Upper lobe of right lung (tissue), 1 donor: ENCODE data around the gene PTGES2. TPM values are rescaled to one million over a fixed set of nuclear protein-coding genes. Genes with fewer than 3 reads are reported as not detected.
A peak's percentile ranks its signal among the peaks of the same experiment; 100 is the strongest.

ENCODE experiments used
- ATAC-seq: fragments of 200-7000 bp; cut with Tn5 transposase; one replicate; pipeline ENCODE4 v1.9.1; 2020; ENCODE audit warnings: mild to moderate bottlenecking, moderate library complexity
- DNase-seq: peaks from one replicate; pipeline ENCODE4 v3.0.0-alpha.2; 2020
- H3K27ac ChIP-seq: fragments of 200-600 bp; one replicate; pipeline ENCODE4 v1.8.0; 2022
- H3K27me3 ChIP-seq: fragments of 200-600 bp; one replicate; pipeline ENCODE4 v1.8.0; 2022; ENCODE audit warnings: mild to moderate bottlenecking
- H3K36me3 ChIP-seq: fragments of 200-600 bp; one replicate; pipeline ENCODE4 v1.8.0; 2022
- H3K4me1 ChIP-seq: fragments of 200-600 bp; one replicate; pipeline ENCODE4 v1.8.0; 2022
- H3K4me3 ChIP-seq: fragments of 200-600 bp; one replicate; pipeline ENCODE4 v1.8.0; 2022; ENCODE audit warnings: mild to moderate bottlenecking
- H3K9me3 ChIP-seq: fragments of 200-600 bp; one replicate; pipeline ENCODE4 v1.8.0; 2022
- intact Hi-C: fragments of 100-400 bp; cut with DNase I; formaldehyde crosslinking; loops from one replicate; pipeline ENCODE4 v1.11.0; 2022
- total RNA-seq: library from RNA; stranded (reverse); fragmentation: NEBNext Ultra II Directional; extraction: Animal tissue kit (Norgen Biotek cat#: 25700); gene quantifications from one replicate; pipeline ENCODE4 v1.2.1, GENCODE V29; 2021
- TF ChIP-seq, protein P1 (sequence below): fragments of 200-600 bp; IDR thresholded peaks from one replicate; pipeline ENCODE4 v1.8.0; 2022; ENCODE audit warnings: antibody characterized with exemption
- donor health status: DM: no; HTN: yes; CAD: no; lungs with severe emphysema.

The PTGES2 gene
- total RNA-seq, 1 donor from 2014 or later, result 35.1 TPM

DNA sequence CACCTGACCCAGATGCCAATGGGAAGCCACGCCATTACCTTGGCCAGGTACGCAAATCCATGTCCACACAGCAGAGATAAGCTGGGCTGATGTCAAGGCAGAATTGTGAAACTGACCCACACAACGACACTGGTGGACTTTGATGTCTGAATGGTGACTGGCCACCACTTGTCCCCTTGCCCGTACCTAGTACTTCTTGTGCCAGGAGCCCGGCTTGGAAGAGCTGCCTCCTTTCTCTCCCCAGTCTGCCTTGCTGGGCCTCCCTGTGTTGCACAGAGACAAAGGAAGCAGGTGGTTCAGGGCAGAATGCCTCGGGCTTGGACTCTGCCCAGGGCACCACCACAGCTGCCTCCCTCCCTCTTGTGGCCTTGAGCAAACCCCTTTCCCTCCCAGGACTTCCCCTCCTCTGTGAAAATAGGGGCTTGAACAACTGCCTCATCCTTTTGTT is 23.3 kb downstream of the PTGES2 start:
- no peak for DNase-seq
- Histone ChIP-seq H3K27me3 (no peaks in the 10 kb centered on the region), H3K27ac (no peak overlapping the region), H3K4me3 (no peak overlapping the region), H3K4me1 (peaks cover 45% of the 10 kb centered on the region), H3K9me3 (no peaks in the 10 kb centered on the region), H3K36me3 (peaks cover 85% of the 10 kb centered on the region)
- ATAC-seq, result no peak
- TF ChIP-seq, protein P1, sequence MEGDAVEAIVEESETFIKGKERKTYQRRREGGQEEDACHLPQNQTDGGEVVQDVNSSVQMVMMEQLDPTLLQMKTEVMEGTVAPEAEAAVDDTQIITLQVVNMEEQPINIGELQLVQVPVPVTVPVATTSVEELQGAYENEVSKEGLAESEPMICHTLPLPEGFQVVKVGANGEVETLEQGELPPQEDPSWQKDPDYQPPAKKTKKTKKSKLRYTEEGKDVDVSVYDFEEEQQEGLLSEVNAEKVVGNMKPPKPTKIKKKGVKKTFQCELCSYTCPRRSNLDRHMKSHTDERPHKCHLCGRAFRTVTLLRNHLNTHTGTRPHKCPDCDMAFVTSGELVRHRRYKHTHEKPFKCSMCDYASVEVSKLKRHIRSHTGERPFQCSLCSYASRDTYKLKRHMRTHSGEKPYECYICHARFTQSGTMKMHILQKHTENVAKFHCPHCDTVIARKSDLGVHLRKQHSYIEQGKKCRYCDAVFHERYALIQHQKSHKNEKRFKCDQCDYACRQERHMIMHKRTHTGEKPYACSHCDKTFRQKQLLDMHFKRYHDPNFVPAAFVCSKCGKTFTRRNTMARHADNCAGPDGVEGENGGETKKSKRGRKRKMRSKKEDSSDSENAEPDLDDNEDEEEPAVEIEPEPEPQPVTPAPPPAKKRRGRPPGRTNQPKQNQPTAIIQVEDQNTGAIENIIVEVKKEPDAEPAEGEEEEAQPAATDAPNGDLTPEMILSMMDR, result no peak
- intact Hi-C loops, result no loop called here

DNA sequence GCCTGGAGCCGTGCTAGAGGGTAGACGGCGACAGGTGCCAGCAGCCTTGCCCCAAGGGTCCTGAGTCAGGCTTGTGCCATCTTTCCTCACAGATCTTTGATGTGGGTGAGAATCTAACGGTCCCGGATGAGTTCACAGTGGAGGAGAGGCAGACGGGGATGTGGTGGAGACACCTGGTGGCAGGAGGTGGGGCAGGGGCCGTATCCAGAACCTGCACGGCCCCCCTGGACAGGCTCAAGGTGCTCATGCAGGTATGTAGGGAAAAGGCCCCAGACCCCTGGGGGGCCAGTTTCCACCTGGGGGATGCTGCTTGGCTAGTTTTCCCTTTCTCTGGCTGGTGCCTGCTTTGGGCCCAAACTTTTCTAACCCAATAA is 24.0 kb downstream of the PTGES2 start:
- no peak for DNase-seq

DNA sequence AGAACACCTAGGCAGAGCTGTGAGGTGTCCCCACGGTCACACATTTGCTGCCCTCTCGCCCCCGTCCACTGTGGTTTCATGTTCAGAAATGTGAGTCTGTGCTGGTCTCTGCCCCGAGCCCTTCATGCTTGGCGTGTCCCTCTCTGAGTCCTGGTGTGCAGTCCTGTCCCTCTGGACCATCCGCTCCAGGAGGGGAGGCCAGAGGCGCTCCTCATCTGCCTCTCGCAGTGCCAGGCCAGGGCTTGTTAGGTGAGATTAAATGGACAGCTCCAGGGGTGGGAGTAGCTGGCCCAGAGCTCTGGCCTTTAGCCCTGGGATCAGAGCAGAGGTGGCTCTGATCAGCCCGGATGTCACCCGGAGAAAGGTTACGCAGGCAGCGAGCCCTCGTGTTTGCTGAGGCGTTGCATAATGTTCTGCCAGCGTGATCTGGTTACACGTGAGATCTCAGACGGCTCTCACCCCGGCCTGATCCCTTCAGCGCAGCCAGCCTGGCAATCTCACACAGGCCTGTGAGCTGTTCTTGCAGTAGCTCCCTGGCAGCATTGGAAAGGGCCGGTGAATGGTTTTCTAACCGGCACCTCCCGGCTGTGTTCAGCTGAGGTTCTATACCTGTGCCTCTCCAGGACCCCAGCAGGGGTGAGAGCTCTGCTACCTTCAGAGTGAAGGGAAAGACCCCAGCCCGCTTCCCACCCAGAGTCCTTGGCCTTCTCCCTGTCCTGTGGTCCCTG is 24.5 kb downstream of the PTGES2 start:
- H3K27ac ChIP-seq, result peak overlapping the region; percentile 36
- ATAC-seq, result no peak
- no peaks in the 10 kb centered on the region for H3K27me3 ChIP-seq
- intact Hi-C loops, result no loop called here
- no peak for DNase-seq
- no peaks in the 10 kb centered on the region for H3K9me3 ChIP-seq
- H3K4me1 ChIP-seq, result peaks cover 53% of the 10 kb centered on the region
- peaks cover 74% of the 10 kb centered on the region for H3K36me3 ChIP-seq
- H3K4me3 ChIP-seq, result no peak overlapping the region
- TF ChIP-seq, protein P1, result no peak

More for the DNA sequence above, 24.0 kb downstream of the PTGES2 start:
- Histone ChIP-seq H3K36me3 (peaks cover 79% of the 10 kb centered on the region), H3K9me3 (no peaks in the 10 kb centered on the region), H3K27me3 (no peaks in the 10 kb centered on the region), H3K4me3 (no peak overlapping the region), H3K27ac (no peak overlapping the region), H3K4me1 (peaks cover 51% of the 10 kb centered on the region)
- TF ChIP-seq, protein P1, result peak; percentile 15
- intact Hi-C loops, result no loop called here
- ATAC-seq, result no peak

DNA sequence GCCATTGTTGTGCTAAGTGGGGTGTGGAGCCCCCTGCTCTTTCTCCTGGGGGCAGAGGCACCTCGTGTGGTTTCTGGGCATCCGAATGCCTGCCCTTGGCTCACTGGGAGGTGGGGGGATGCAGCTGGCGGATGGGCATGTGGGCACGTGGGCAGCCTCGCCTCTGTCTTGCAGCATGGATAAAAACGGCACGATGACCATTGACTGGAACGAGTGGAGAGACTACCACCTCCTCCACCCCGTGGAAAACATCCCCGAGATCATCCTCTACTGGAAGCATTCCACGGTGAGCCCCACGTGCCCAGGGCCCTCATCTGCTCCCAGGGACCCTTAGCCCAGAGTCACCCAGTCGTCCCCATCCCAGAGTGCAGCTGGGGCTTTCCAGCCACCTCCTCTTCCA is 25.3 kb downstream of the PTGES2 start:
- intact Hi-C loops, result no loop called here
- Histone ChIP-seq H3K27me3 (no peaks in the 10 kb centered on the region), H3K4me3 (no peak overlapping the region), H3K27ac (peak overlapping the region; percentile 36), H3K4me1 (peaks cover 61% of the 10 kb centered on the region), H3K36me3 (peaks cover 65% of the 10 kb centered on the region), H3K9me3 (no peaks in the 10 kb centered on the region)
- DNase-seq (no peak), ATAC-seq (no peak)
- TF ChIP-seq, protein P1, result no peak

DNA sequence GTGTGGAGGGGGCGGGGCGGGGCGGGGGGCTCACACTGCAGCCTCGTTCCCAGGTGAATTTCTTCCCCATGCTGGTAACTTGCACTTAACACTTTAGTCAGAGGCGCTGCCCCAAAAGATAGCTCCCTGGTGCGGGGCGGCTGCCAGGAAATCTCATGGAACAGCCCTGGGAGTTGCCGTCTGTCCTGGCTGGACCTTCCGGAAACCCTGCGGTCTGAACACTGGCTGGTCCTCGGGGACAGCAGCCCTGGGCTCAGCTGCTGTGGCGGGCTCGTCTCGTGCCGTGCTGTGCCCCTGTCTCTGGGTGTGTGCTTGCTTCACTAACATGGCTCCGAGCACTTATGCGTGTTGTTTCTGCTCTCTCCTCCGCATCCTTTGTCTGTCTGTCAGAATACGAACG is 25.8 kb downstream of the PTGES2 start:
- H3K9me3 ChIP-seq, result no peaks in the 10 kb centered on the region
- no peak overlapping the region for H3K4me3 ChIP-seq
- no peak for DNase-seq
- H3K4me1 ChIP-seq, result peaks cover 66% of the 10 kb centered on the region
- intact Hi-C loops, result no loop called here
- TF ChIP-seq, protein P1, result no peak
- H3K27me3 ChIP-seq, result no peaks in the 10 kb centered on the region
- peaks cover 60% of the 10 kb centered on the region for H3K36me3 ChIP-seq
- ATAC-seq, result no peak
- H3K27ac ChIP-seq, result peak overlapping the region; percentile 36
